Muscle of arm (tissue), 12 donors: ENCODE results near the gene SP2. TPM values are rescaled to one million over a fixed set of nuclear protein-coding genes. Genes with fewer than 3 reads are reported as not detected.
"Not testable (repeated sequence)": the region's sequence is repeated elsewhere in the genome, so short reads cannot be mapped to it uniquely, and the experiment has no call there.

ENCODE experiments used
- DNase-seq: peaks from one replicate; pipeline ENCODE4 v3.0.0-alpha.2; 2013
- polyA plus RNA-seq, 12 donors: library from polyadenylated mRNA; unstranded; fragments of 120-200 nt; gene quantifications; one replicate each; pipeline ENCODE4 v1.2.1, GENCODE V29; 2013; ENCODE audit not compliant: insufficient read length in 12 of 12

Gene SP2
- polyA plus RNA-seq, 12 donors = 12.8 to 39.2 (median 15.4) TPM; not detected in 1

DNA sequence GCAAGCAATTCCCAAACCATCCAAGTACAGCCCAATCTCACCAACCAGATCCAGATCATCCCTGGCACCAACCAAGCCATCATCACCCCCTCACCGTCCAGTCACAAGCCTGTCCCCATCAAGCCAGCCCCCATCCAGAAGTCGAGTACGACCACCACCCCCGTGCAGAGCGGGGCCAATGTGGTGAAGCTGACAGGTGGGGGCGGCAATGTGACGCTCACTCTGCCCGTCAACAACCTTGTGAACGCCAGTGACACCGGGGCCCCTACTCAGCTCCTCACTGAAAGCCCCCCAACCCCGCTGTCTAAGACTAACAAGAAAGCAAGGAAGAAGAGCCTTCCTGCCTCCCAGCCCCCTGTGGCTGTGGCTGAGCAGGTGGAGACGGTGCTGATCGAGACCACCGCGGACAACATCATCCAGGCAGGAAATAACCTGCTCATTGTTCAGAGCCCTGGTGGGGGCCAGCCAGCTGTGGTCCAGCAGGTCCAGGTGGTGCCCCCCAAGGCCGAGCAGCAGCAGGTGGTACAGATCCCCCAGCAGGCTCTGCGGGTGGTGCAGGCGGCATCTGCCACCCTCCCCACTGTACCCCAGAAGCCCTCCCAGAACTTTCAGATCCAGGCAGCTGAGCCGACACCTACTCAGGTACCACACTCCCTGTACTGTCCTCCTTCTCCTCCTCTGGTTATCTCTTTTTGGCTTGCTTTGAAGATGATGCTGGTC, 20.6 kb downstream of the SP2 start:
- DNase-seq = no peak

DNA sequence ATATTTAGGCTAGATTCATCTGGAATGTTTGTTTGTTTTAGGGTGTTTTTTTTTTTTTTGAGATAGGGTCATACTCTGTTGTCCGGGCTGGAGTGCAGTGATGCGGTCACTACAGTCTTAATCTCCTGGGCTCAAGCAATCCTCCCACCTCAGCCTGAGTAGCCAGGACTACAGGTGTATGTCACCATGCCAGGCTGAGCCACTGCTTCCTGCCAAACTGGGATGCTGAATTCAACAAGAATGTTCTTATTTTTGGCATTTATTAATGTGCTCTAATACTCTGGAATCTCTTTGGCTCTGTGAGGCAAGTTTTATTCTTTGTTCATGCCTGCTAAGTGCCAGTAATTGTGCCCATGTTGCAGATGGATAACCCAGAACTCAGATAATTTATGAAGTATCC, 21.5 kb downstream of the SP2 start:
- no peak for DNase-seq

DNA sequence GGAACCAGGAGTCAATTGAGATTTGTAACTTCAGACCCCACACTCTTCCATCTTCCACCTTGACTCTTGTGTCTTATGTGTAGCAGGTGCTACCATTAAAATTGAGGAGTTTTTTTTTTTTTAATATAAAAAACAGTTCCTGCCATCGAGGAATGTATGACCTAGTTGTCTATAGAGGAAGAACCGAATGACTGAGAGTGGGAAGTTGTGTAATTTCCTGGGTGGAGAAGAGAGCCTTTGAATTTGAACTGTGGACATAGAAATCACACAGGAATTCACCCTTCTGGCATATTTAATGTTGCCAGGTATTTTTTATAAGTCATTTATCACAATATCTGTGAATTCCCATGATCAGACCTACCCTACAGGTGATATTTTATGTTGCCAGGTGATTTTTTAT, 22.0 kb downstream of the SP2 start:
- DNase-seq = no peak

DNA sequence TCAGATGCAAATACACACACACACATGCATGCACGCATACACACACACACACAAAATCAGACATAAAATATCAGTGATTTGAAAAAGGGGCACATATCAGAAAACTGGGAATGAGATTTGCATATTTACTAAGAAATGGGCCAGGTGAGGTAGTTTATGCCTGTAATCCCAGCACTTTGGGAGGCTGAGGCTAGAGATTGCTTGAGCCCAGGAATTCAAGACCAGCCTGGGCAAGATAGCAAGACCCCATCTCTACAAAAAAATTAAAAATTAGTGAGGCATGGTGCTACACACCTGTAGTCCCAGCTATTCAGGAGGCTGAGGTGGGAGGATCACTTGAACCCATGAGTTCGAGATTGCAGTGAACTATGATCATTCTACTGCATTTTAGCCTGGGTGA, 23.0 kb downstream of the SP2 start:
- DNase-seq = no peak

DNA sequence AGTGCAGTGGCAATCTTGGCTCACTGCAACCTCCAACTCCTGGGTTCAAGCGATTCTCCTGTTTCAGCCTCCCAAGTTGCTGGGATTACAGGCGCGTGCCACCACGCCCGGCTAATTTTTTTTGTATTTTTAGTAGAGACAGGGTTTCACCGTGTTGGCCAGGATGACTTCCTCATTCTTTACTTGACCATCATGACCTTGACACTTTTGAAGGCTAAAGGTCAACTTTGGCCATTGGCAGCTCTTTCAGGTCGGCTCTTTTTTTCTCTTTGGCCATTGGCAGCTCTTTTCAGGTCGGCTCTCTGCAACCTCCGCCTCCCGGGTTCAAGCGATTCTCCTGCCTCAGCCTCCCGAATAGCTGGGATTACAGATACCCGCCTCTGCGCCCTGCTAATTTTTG, 23.9 kb downstream of the SP2 start:
- not testable (repeated sequence) for DNase-seq

DNA sequence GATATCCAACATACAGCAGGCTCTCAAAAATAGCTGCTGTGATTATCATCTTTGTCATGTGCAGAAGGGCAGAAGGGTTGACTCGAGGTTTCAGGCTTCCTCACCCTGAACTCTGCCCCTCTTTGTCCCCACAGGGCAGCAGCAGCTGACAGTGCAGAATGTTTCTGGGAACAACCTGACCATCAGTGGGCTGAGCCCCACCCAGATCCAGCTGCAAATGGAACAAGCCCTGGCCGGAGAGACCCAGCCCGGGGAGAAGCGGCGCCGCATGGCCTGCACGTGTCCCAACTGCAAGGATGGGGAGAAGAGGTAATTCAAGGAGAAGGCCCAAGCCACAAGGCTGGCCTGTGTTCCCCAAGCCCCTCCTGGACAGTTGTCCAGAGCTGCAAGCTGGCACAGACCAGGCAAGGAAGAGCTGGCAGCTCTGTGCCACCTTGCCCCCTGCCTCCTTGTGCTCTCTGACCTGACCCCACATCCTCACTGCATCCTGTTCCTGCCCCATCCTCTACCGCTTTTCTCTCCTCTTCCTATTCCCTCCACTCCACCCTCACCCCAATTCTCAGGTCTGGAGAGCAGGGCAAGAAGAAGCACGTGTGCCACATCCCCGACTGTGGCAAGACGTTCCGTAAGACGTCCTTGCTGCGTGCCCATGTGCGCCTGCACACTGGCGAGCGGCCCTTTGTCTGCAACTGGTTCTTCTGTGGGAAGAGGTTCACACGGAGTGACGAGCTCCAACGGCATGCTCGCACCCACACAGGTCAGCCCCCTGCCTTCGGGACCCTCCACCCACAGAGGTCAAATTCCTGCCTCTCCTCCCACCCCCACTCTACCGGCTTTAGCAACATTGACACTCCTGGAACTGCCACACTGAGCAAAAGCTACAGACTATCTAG, 29.0 kb downstream of the SP2 start:
- no peak for DNase-seq

DNA sequence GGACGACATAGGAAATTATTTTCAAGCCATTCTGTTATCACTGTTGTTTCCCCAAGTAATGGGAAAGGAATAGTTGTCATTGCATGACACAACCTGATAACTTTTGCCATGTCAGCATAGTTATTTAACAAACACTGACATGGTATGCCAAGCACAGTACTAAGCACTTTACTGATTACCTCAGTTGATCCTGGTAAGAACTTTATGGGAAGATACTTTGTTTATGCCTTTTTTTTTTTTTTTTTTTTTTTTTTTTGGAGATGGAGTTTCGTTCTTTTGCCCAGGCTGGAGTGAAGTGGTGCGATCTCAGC, 29.6 kb downstream of the SP2 start:
- no peak for DNase-seq

DNA sequence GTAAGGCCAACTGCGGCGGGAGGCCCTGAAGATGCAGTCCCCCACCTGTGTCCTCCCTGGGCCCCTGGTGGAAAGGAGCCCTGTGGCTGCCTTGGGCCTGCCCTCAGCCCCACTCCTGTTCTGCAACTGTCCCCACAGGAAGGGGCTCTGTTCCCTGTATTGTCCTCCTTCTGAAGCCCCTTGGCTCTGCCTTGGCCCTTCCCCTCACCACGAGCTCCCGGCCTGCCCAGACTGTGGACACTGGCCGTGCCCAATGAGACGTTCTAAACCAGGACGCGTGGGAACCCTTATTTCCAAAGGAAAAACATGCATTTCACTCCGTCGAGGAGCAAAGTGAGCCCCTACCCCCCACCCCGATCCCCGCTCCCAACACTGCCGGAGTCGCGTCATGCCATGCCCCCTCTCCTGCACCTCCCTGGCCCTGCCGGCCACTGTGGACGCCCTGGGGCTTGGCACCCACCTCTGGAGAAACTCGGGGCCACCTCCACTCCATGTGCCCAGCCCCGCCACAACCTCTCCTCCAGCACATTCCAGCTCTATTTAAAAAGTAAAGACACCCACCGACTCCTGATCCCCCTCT, 31.9 kb downstream of the SP2 start:
- DNase-seq = no peak

DNA sequence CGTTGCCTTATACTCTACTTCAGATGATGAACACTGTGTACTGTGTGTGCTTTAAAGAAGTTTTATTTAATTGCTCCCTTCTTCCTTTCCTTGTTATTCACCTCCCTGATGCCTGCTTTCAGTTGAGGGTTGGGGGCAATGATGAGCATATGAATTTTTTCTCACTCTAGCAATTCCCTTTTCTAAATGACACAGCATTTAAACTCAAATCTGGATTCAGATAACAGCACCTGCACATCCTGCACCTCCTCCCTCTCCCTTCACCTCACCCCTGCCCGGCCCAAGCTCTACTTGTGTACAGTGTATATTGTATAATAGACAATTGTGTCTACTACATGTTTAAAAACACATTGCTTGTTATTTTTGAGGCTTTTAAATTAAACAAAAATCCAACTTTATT, 32.4 kb downstream of the SP2 start:
- no peak for DNase-seq

DNA sequence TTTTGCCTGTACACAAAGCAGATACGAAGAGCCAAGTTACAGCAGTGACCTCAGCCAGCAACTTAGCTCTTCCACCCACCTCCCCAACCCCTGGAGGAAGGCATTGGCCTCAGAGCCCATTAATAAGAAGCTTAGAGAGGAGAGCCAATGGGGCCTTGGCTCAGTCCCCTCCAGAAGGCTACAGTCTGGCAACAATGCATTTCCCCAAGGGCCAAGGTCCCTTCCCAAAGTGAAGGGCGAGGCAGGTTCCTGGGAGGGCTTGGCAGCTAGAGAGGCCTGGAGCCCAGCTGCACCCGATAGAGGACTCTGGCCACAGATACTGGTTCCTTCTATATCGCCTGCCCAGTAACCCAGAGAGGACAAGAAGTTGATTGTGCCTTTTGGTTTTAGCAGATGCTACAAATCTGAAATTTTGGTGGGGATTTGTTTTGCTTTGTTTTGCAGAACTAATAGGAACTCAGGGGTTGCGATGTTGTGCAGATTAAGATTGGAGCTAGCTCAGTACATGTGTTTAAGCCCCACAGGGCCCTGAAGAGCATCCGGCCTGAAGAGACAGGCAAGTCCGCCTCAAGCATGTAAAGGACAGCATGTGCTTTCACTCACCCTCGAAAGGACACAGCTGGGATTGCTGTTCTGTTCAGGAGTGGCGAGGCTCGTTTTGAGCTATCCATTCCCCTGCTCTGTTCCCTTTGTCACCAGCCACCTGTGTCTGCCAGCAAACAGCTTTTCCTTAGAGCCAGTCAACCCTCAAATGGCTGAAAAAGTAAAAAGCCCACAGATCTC, 33.4 kb downstream of the SP2 start:
- DNase-seq = peak; percentile 64

DNA sequence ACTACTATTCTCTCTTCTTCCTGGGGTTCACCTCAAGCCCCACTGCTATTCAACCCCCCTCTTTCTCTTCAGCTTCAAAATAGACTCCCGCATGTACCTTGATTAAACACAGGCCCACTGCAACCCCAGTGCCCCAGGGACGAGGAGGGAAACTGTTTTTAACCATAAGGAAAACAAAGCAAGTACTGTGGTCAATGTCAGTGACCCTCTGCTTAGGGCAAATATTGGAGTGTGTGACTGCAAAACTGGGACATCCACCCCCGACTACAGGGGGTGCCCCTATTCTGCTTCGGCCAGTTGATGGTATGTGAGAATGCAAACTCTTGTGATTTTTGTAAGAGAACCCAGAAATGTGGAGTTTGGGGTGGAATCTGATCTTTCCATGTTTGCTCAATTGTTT, 35.8 kb downstream of the SP2 start:
- no peak for DNase-seq

DNA sequence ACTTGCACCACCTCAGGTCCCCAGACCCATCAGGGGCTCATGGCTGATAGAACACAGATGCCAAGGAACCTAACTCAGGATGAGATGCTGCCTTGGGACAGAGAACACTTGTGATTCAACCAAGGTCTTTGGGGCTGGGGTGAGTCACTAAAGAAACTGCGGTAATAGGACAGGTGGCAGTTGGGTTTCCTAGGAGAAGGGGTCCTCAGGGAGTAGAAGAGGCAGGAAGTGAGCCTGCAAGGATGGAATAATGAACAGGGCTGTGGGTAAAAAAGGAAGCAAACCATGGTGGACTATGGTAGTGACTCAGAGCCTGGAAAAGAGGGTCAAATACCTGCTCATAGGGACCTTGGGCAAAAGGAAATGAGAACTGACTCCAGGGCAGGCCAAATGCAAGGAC, 38.8 kb downstream of the SP2 start:
- DNase-seq = no peak

DNA sequence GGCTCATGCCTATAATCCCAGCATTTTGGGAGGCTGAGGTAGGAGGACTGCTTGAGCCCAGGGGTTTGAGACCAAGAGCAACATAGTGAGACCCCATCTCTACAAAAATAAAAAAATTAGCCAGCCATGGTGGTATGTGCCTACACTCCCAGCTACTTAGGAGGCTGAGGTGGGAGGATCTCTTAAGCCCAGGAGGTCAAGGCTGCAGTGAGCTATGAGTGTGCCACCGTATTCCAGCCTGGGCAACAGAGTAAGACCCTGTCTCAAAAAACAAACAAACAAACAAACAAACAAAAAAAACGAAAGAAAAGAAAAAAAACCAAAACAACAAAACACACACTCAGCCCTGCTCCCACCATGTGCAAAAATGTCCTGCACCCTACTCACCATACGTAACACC, 39.4 kb downstream of the SP2 start:
- DNase-seq = not testable (repeated sequence)

DNA sequence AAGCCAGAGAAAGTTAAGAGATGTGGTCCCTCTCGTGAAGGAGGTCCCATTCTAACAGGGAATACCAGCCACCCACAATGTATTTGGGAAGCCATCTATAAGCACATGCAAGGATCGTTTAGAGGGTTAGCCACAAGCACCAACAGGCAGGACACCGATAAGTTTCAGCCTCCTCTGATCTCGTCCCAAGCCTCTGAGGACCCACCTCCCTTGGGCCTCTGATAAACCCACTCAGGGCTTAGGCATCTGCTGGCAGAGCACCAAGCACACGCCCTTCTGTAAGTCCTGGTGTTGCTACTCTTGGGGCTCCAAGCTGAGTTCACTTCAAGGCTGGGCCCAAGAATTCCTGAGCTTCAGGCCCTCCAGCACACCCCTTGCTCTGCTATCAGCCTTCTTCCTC, 39.9 kb downstream of the SP2 start:
- no peak for DNase-seq

DNA sequence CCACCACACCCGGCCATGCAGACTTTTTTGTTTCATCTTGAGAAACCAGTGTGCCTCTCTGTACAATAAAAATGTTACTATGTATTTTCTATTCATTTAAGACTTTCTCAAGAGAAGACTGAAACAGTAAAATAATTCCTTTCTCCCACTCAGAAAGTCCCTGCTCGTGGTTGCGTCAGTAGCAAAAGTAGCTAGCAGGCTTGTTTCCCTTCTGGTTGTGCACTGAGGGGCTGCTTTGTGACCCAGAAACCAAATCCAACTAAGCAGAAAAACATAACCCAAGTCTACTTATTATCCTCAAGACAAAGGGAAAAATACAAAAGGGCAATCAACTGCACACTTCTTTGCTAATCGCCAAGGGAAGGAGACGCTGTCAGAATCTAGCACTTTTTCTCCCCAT, 41.9 kb downstream of the SP2 start:
- DNase-seq = no peak

DNA sequence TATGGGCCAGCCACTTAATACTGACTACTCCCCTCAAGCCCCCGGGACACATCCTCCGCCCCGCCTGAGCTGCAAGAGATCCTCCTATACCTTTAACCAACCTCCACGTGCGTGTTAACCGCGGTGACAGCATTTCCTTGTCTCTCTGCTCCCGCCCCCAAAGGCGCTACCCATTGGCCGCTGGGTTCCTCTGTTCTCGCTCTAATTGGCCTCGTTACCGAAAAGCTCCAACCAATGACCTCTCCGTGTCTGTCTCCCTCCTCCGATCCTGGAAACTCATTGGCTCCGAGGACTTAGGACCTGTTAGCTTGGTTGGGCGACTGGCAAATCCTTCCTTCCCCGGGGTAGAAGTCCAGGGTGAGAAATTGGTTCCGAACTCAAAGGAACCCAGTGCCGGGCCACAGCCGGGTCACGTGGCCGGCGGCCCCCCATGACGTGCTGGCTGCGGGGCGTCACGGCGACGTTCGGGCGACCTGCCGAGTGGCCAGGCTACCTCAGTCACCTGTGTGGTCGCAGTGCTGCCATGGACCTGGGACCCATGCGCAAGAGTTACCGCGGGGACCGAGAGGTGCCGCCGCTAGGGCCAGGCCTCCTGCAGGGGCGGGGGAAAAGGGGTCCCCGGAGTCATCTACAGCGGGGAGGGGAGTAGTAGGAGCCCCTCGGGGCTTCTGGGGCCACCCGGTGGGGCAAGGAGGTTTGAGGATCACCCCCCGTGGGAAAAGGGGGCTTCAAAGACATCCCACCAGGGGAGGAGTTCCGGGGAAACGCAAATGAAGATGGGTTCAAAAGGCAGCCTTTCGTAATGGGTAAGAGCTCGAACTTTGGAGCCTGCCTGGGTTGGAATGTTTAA, 45.4 kb downstream of the SP2 start, which contains the start of gene PNPO:
Gene PNPO, plus strand, starts transcription at position 326 of the 850 bp plus-strand sequence. Its CDS starts 105 bp downstream, at position 431.
- peak; percentile 94 for DNase-seq

DNA sequence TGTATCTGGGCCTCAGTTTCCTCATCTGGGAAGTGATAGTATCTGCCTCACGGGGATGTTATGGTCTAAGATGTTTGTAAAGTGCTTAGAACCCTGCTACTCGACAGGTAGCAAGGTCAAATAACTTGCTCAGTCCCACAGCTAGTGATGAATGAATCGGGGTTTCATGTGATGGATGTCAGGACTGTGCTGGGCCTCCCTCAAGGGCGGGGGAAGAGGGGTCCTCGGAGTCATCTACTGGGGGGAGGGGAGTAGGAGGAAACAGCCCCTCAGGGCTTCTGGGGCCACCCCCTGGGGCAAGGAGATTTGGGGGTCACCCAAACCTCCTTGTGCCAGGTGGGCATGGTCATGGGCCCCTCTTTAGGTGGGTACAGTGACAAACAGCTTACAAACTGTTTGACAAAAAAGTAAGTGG, 46.1 kb downstream of the SP2 start:
- DNase-seq = no peak

DNA sequence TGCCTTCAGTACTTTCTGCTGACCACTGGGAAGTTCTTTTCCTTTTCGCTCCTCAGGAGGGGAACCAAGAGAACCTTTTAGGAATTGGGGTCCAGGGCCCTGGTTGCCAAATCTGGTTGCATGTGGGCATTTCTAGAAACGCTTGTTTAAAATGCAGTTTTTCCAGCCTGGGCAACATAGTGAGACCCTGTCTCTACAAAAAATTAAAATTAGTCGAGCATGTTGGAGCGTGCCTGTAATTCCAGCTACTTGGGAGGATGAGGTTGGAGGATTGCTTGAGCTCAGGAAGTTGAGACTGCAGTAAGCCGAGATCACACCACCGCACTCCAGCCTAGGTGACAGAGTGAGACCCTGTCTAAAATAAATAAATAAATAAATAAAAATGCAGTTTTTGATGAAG, 46.5 kb downstream of the SP2 start:
- no peak for DNase-seq

DNA sequence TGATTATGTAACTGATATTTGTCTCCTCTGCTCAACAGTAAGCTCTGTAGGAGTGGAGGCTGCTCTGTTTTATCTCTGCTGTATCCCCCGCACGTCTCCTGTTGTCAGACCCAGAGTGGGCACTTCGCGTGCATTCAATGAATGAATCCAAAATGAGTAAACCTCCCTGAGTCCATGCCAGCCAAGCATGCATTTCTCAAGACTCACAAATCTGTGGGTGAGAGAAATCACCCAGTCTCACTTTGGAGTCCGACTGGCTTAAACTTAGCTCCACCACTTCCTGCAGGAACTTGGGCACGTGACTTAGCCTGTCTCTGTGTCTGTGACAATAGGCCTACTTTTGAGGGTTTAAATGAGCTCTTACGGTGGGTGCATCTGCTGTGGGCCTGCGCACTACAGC, 49.0 kb downstream of the SP2 start:
- no peak for DNase-seq

DNA sequence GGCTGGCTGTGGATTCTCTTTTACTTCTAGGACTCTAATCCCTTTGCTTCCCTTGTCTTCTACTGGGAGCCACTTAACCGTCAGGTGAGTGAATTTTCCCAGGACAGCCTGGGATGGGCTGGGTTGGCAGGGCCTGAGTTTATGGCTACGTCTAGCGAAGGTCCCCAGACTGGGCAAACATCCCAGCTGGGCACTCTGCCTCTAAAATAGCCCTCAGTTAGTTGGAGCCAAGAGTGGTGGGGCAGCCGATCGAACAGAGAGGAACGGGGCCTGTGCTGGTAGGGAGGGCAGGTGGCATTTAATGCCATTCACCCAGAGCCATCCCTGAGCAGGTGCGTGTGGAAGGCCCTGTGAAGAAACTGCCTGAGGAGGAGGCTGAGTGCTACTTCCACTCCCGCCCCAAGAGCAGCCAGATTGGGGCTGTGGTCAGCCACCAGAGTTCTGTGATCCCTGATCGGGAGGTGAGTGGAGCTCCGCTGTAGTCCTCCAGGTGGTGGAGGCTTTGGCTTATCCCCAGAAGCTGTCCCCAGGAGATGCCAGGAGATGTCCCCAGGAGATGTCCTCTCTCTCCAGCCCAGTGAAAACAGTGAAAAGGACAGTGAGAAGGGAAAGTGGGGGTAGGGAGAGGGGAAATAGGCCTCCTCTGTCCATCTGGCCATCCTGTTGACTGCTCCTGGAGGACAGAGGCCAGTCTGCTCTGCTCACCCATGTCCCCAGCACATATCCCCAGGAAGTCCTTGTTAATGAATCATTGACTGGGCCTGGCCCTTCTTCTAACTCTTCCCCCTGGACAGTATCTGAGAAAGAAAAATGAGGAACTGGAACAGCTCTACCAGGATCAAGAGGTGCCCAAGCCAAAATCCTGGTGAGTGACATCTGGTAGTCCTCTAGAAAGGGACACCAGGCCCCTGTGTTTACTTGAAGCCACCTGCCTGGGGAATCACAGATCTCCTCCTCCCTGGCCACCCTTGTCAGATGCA, 49.8 kb downstream of the SP2 start:
- DNase-seq = no peak
